Stimulated activated CD4-positive, alpha-beta T cell treated with anti-CD3 and anti-CD28 coated beads, Interleukin-15, amount 100 ng/mL, for 24 hours (primary cell): Measurements from ENCODE around the gene NOP14.
"Not testable (repeated sequence)": the region's sequence is repeated elsewhere in the genome, so short reads cannot be mapped to it uniquely, and the experiment has no call there.

Experiments used
- DNase-seq: peaks from one replicate; pipeline ENCODE4 v3.0.0-alpha.2; 2020

Gene NOP14

GRCh38 chr4:2930135-2930757 is 33.0 kb downstream of the NOP14 start:
- no peak for DNase-seq

DNA sequence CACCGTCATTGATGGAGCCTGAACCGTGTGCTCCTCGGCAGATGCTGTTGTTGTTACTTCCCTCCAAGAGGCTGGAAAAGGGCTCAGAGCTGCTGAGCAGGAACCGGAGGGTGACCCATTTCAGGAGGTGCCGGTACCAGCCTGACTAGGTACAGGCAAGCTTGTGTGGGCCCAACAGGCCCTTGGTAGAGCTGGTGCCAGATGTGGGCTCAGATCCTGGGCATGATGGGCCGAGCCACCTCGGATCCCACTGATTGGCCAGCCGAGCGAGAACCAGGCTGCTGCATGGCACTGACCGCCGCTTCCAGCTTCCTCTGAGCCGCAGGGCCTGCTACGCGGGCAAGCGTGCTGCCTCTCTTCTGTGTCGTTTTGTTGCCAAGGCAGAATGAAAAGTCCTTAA is 33.7 kb downstream of the NOP14 start:
- DNase-seq = no peak

DNA sequence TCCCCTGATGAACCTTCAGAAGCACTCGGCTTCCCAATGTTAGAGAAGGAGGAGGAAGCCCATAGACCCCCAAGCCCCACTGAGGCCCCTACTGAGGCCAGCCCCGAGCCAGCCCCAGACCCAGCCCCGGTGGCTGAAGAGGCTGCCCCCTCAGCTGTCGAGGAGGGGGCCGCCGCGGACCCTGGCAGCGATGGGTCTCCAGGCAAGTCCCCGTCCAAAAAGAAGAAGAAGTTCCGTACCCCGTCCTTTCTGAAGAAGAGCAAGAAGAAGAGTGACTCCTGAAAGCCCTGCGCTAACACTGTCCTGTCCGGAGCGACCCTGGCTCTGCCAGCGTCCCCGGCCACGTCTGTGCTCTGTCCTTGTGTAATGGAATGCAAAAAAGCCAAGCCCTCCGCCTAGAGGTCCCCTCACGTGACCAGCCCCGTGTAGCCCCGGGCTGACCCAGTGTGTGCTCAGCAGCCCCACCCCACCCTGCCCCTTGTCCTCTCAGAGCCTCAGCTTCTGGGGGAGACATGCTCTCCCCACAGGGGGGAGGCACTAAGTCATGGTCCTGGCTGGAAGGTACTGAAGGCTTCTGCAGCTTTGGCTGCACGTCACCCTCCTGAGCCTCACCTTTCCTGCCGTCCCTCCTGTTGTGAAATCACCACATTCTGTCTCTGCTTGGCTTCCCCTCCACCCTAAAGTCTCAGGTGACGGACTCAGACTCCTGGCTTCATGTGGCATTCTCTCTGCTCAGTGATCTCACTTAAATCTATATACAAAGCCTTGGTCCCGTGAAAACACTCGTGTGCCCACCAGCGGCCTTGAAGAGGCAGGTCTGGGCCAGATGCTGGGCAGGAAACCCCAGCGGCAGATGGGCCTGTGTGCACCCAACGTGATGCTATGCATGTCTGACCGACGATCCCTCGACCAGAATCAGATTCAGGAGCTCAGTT is 34.7 kb downstream of the NOP14 start:
- DNase-seq = no peak

DNA sequence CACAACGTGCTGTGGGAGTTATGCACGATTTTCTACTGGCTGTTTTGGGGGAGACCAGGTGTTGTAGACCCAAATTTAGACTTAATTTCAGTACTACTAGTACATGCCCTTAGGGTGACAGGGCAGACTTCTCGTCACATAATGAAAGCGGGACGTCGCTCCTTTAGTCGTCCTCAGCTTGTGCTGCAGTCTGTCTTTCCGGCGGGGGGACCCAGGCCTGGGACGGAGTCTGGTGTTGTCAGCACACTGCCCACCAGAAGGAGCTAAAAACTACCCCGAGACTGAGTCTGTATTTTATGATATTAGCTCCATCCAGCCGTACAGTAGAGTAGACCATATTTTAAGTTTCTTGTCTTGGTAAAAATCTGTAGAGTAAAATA is 35.5 kb downstream of the NOP14 start:
- DNase-seq = no peak

DNA sequence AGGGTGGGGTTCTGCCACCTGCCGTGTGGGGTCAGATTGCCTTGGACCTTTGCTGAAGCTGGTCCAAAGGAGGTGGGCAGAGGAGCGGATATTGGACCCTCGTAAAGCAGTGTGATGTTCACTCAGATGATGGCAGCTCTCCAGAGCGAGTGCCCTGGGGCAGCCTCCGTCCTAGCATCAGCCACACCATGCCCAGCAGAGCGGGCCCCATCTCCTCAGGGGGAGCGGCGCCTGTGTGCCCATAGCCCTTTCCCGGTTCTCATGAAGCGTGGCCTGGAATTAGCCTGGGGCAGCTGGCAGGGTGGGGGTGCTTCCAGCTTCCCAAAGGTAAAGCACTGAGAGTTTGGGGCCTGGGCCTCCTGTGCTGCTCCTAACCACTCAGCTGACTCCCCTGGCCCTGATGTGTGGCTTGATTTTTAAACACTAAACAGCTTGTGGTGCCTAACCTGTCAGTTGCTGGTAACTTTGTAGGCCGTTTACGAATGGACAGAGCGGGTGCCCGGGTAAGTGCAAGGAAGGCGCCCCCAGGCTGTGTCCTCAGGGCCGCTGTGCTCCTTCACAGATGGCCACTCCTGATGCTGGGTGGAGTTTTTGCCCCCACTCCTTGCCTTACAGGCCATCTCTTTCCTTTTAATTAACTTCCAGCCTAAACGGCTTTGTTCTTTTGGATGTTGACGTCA is 36.0 kb downstream of the NOP14 start:
- DNase-seq = no peak

DNA sequence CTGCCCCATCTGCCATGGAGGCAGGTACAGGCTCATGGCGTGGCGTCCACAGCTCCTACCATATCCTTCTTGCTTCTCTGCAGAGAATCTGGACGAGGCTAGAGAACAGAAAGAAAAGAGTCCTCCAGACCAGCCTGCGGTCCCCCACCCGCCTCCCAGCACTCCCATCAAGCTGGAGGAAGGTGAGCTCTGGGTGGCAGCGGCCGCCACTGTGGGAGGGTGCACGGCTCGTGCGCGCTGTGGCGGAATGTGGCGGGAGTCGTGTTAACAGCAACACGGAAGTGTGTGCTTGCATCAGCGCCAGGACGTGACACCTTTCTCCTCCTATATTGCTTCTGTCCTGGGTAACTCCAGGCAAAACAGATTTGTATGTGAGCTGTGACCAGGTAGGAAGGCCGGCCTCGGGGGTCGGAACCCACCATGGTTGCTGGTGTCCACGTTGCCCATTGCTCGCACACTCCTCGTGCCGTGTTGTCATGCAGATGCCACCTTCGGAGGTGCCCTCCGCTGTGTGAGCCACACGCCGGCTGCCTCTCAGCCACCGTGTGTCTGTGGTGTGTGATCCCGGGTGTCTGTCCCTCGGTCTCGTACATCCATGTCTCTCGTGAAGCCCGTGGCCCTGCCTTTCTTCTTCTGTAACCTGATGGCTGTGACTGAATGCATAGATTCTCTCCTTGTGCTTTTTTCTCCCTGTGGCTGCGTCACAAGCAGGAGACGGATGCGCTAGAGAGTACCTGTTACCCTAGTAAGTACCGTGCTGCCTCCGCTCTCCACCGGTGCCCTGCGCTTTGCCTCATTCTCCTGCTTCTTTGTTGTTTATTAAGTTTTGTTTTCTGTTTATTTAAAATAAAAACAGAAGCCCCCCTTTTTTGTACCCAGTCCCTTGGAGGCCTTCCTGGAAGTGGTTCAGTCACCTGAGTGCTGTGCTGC is 37.0 kb downstream of the NOP14 start:
- DNase-seq = no peak

DNA sequence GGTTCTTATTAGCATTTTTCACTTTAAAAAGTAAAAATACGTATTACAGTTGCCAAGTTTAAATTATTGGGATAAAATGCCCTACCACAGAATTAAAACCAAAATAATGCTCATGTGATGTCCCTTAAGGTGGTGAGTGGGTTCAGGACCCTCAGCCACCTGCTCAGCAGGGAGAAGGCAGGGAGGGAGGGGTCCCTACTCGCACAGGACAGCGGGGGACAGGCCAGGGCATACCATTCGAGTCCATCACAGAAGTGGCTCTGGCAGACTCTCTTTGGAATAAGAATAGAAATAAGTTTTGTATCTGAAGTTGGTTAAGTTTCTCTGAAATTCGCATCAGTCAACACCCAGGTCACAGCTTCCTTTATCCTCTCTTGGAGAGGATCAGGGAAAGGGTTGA is 37.7 kb downstream of the NOP14 start:
- no peak for DNase-seq

DNA sequence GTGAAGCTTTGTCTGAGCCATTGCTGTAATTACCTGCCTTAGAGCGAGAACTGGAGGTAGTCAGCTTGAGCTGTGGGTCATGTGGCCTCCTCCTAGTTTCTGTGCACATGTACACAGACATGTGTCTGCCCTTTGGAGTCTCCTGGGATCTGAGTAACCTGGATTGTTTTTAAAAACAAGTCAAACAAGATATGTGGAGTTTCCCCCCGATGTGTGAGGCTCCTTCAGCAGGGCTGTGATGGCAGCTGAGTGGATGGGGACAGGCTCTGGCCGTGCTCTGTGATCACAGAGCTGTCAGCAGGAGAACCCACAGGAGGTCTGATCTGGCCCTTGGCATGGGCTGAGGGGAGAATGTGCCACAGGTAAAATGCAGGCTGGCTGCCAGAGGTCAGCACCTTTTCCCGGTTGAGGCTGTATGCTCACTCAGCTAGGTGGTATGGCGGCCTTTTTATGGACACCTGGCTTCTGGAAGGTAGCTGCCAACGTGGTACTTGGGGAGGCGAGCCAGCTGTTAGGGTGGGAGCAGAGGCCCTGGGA is 38.4 kb downstream of the NOP14 start:
- no peak for DNase-seq

GRCh38 chr4:2924286-2924685 is 38.9 kb downstream of the NOP14 start:
- DNase-seq = no peak

GRCh38 chr4:2923668-2924173 is 39.5 kb downstream of the NOP14 start:
- DNase-seq = no peak

- no peak for DNase-seq
These were observed 40.1 kb downstream of the NOP14 start for GRCh38 chr4:2923141-2923551.

GRCh38 chr4:2922453-2923101 is 40.6 kb downstream of the NOP14 start:
- DNase-seq = not testable (repeated sequence)

- DNase-seq = not testable (repeated sequence)
These were observed 44.5 kb downstream of the NOP14 start for GRCh38 chr4:2918714-2919113.

GRCh38 chr4:2918300-2918699 is 44.9 kb downstream of the NOP14 start:
- not testable (repeated sequence) for DNase-seq

DNA sequence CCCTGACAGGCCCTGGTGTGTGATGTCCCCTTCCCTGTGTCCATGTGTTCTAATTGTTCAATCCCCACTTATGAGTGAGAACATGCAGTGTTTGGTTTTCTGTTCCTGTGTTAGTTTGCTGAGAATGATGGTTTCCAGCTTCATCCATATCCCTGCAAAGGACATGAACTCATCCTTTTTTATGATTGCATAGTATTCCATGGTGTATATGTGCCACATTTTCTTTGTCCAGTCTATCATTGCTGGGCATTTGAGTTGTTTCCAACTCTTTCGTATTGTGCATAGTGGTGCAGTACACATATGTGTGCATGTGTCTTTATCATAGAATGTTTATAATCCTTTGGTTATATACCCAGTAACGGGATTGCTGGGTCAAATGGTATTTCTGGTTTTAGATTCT is 46.5 kb downstream of the NOP14 start:
- DNase-seq = not testable (repeated sequence)

GRCh38 chr4:2915789-2916188 is 47.4 kb downstream of the NOP14 start:
- DNase-seq = no peak

- DNase-seq = no peak
These were observed 48.7 kb downstream of the NOP14 start for GRCh38 chr4:2914256-2915126.

GRCh38 chr4:2913168-2913567 is 50.0 kb downstream of the NOP14 start:
- no peak for DNase-seq

DNA sequence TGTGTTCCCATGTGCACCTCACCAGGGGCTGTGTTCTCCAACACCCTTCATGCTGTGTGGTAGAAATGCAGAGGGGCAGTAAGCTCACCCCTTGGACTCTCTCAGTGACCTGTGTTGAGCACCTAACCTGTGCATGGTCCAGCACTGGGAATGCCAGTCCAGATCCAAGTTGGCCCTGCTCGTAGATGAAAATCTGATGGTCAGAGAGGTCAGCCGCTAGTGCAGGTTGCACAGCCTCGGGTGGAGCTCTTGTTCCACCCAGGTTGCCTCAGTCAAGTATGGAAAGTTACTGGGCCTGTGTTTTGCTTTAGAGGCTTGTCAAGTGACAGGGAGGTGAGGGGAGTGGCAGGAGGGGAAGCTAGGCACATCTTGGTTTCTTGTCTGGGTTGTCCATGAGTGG is 51.3 kb downstream of the NOP14 start:
- no peak for DNase-seq

- DNase-seq = no peak
These were observed 52.8 kb downstream of the NOP14 start for GRCh38 chr4:2910409-2910808.

GRCh38 chr4:2909583-2909982 is 53.6 kb downstream of the NOP14 start:
- DNase-seq = no peak
